NCI-H2081 treated with DMSO at 0.1 percent for 48 hours (cell line): ENCODE results near the gene LNPEP.
"Not testable (repeated sequence)": the region's sequence is repeated elsewhere in the genome, so short reads cannot be mapped to it uniquely, and the experiment has no call there.

Experiments used
- DNase-seq: peaks from one replicate; lab custom pipeline; 2025; lab: John Stamatoyannopoulos, UW

The LNPEP gene

GRCh38 chr5:96930058-96930457 lies 5.8 kb upstream of the LNPEP start:
- DNase-seq: no peak

GRCh38 chr5:96930589-96930988 lies 5.3 kb upstream of the LNPEP start:
- no peak for DNase-seq

GRCh38 chr5:96931037-96931436 lies 4.8 kb upstream of the LNPEP start:
- DNase-seq: not testable (repeated sequence)

DNA sequence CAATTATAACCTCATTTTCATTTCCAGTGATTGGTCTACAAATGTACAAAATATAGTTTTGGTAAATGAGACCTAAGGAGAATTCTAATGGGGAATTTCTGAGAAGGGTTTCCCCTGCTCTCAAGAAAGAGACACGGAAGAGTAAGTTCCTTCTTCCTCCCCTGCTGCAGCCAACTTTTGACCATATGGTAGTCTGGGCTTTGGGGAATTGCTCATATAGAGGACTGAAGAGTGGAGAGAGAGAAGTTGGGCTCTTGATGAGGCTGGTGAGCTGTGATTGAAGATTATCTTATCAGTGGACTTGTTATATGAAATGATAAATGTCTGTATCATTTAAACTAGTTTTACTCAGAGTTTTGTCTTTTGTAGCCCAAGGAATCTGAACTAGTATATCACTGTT lies 4.3 kb upstream of the LNPEP start:
- no peak for DNase-seq

- DNase-seq: no peak
Measured at GRCh38 chr5:96932026-96932425, 3.9 kb upstream of the LNPEP start.

- peak; percentile 22 for DNase-seq
Measured at GRCh38 chr5:96933764-96934707, 1.8 kb upstream of the LNPEP start.

DNA sequence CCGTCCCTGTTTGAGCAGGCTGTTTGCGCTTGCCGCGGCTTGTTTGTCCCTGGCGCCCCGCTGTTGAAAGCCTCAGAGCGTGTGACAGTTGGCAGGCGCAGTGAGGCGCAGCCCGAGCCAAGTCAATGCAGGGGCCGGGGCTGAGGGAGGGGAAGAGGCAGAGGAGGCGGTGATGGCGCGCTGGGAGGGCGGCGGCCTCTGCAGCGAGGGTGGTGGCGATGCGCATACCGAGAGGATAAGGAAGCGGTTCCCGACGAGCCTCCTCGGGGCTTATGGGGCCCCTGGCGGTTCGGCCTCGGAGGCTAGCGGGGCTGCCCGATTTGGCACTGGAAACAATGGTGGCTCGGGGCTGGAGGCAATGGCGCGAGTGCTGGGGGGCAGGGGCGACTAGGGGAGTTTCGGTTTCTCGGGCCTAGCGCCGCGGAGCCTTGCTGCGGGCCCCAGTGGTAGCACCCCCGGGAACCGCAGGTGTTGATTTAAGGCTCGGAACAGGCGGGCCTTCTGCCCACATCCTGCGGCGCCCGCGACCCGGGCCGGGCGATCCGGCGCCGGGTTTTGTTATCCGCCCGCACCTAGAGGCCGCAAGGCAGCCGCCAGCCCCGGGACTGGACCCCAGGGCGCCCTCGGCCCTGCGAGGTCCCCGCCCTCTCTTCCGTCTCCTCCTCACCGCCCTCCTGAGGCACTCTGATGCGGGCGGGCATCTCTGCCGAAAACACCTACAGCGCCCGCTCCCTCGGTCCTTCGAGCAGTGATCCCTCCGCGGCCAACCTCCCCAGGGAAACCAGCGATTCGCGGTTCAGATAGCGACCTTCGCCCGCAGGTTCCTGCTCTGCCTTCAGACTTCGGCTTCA lies 947 bp upstream of the LNPEP start:
- peak; percentile 76 for DNase-seq

DNA sequence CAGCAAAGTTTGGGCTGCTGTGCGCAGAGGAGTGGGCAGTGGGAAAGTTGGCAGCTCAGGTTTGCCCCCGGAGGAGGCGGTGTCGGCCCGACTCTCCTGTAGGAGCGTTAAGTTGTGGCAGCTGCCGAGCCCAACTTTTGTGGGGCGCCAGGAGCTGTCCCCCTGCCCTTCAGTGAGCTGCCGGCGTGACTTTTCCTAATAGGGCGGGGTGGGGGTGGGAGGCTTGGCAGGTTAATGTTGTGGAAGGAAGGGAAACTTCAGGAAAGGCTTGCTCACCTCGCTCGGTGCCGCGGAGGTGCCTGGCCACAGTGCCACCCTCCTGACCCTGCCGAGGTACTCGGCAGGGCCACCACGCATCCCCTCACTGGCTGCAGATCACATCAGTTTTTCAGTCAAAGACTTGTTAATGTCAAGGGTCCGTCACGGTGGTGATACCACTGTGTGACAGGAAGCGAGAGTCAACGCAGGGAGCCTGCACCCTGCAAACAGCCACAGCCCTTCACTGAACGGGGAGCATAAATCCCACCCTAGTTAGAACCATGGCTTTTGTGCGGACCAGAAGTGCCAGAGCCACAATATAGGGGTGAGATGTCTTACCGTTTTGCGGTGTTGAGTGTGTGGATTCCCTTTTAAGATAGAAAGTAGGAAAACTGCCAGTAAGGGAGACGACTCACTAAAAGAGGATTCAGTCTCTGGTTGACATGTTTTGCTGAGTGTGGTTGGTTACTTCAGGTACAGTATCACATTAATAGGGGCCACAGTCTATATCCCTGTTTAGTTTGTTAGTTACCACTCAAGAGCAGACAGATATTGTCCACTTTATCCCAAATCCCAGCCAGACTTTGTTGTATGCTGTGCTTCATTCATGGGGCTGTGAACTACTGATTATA lies 796 bp downstream of the LNPEP start:
- DNase-seq: no peak

- DNase-seq: no peak
Measured at GRCh38 chr5:96940586-96940985, 4.7 kb downstream of the LNPEP start.

GRCh38 chr5:96941140-96941539 lies 5.3 kb downstream of the LNPEP start:
- no peak for DNase-seq

GRCh38 chr5:96942078-96942477 lies 6.2 kb downstream of the LNPEP start:
- DNase-seq: no peak

GRCh38 chr5:96942911-96943310 lies 7.0 kb downstream of the LNPEP start:
- DNase-seq: no peak

- DNase-seq: no peak
Measured at GRCh38 chr5:96943799-96944198, 7.9 kb downstream of the LNPEP start.

GRCh38 chr5:96945144-96945897 lies 9.4 kb downstream of the LNPEP start:
- no peak for DNase-seq

GRCh38 chr5:96946381-96946780 lies 10.5 kb downstream of the LNPEP start:
- DNase-seq: no peak

GRCh38 chr5:96952118-96952750 lies 16.4 kb downstream of the LNPEP start:
- DNase-seq: no peak

DNA sequence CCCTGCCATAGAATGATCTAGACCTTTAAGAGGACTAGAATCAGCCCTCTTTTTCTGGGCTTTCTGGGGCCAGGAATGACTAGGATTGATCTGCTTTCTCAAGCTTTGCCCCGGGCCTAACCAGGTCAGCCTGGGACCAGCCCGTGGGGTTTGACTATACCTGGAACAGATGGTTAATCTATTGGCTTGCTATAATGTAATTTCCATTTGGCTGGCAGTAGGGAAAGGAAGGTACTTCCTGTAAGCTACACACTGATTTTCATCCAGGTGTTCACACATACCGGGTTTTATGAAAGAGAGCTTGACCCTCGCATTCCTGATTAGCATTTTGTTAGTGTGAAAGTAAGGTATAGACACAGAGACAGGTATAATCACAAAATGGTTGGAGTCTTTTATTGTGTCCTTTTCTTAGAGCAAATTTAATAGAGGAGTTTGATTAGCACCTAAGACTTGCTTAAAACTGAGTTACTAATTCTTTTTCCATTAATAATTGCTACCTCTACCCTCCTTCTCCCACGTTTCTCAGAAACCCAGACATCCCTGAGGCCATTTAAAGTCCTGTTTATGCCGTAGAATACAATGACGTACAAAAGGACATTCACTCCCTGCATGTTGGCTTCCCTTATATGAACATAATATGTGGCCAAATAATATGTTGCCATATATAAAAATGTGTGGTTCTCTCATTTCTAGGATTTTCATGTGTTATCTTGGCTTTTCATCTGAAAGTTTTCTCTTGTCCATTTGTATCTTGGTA lies 17.3 kb downstream of the LNPEP start:
- no peak for DNase-seq

DNA sequence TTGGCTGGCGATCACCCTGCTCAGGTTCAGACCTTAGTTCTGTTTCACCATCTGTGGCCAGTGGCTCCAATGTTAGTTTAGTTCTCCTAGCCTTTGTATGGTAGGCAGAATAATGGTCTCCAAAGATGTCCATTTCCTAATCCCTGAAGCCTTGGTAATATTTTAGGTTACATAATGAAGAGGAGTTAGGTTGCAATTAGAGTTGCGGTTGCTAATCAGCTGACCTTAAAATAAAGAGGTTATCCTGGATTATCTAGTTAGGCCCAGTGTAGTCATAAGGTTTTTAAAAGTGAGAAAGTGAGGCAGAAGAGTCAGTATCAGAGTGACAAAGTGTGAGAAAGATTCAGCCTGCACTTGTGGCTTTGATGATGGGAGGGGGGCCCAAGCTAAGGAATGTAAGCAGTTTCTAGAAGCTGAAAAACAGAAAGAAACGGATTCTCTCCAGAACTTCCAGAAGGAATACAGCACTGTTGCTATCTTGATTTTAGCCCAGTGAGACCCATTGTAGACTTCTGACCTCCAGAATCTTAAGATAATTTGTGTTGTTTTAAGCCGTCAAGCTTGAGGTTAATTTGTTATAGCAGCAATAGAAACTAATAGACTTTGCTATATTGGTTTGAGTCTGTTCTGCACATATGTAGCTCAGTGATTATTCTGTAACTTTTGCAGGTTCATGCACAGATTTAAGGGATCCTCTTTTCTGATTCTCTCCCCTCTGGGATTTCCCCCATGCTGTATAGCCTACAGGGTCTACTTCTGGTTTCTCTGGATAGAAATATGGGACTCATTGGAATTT lies 21.6 kb downstream of the LNPEP start:
- no peak for DNase-seq

GRCh38 chr5:96958977-96959376 lies 23.1 kb downstream of the LNPEP start:
- DNase-seq: no peak
